Ecto neural progenitor cell (in vitro differentiated cells): ENCODE results near the gene PCGF3.
"Not testable (repeated sequence)": the region's sequence is repeated elsewhere in the genome, so short reads cannot be mapped to it uniquely, and the experiment has no call there.

Source experiments
- DNase-seq: peaks from one replicate; pipeline ENCODE4 v3.0.0-alpha.2; 2018; ENCODE audit warnings: low spot score

Gene PCGF3

DNA sequence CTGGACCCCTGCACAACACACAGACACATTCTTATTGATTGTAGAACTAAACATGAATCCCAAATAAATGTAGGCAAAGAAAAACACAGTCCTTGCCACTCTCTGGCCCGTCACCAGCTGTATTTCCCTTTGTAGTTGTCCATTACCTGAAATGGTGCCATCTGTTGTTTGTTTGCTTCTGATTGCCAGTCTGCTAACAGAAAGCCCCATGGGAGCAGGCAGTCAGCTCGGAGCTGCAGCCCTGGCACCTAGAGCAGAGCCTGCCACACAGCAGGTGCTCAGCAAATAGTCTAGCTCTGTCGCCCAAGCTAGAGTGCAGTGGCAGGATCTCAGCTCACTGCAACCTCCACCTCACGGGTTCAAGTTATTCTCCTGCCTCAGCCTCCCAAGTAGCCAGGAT lies 91.4 kb downstream of the PCGF3 start:
- no peak for DNase-seq

GRCh38 chr4:801436-802124 lies 95.9 kb downstream of the PCGF3 start:
- no peak for DNase-seq

DNA sequence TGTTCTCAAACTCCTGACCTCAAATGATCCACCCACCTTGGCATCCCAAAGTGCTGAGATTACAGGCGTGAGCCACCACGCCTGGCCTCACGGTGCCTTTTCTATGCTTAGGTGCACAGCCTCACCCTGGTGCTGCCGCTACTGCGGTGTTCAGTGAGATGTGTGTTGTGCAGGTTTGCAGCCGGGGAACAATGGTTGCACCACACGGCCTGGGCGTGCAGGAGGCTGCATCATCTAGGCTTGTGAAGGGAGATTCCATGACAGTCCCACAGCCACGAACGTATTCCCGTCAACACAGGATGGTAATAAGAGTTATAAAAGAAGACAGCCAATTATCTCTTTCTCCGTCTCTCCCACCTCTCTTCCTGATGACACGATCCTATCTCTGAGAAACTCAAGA lies 98.3 kb downstream of the PCGF3 start:
- DNase-seq: no peak

GRCh38 chr4:804804-805203 lies 99.2 kb downstream of the PCGF3 start:
- DNase-seq: no peak

GRCh38 chr4:806979-807378 lies 101.3 kb downstream of the PCGF3 start:
- DNase-seq: not testable (repeated sequence)

GRCh38 chr4:807792-808191 lies 102.2 kb downstream of the PCGF3 start:
- no peak for DNase-seq

DNA sequence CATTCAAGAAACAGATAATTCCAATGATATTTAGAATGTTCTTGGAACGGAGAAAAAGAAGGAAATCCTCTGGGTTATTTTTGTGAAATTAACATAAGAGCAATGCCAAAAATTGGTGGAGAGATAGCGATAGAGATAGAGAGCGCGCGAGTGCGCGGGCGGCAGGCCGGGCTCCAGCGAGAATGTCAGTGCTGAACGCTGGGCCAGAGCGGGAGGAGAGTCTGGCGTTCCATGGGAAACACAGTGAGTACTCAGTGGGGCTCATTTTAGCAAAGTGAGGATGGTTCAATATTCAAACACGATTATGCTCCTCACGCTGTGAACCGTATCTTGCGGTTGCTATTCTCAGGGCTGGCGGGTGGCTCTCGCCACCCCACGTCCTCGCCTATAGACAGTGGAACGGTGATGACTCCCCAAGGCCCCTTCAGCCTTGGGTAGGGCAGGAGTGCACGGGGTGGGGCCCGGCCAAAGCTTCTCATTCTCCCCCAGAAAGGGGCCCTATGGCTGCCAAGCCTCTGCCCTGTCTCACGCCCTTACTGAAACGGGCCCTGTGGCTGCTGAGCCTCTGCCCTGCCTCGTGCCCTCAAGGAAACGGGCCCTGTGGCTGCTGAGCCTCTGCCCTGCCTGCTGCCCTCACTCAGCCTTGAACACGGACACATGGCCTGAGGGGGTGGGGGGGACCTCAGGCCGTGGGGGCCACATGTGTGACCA lies 103.4 kb downstream of the PCGF3 start:
- DNase-seq: no peak

DNA sequence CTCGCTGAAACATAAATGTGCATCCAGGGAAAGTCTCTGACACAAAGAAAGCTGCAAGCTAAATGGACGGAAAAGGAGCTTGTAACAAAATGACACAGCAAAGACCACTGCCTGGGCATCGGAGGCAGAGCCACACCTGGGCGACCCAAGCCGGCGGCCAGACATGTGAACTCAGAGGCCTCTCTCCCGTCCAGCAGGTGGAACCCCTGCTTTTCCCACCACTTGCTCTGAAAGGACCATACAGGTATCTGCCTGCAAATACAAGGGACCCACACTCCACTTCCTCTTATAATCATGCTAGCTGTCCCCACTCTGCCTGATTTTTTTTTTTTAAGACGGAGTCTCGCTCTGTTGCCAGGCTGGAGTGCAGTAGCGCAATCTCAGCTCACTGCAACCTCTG lies 108.3 kb downstream of the PCGF3 start:
- no peak for DNase-seq

DNA sequence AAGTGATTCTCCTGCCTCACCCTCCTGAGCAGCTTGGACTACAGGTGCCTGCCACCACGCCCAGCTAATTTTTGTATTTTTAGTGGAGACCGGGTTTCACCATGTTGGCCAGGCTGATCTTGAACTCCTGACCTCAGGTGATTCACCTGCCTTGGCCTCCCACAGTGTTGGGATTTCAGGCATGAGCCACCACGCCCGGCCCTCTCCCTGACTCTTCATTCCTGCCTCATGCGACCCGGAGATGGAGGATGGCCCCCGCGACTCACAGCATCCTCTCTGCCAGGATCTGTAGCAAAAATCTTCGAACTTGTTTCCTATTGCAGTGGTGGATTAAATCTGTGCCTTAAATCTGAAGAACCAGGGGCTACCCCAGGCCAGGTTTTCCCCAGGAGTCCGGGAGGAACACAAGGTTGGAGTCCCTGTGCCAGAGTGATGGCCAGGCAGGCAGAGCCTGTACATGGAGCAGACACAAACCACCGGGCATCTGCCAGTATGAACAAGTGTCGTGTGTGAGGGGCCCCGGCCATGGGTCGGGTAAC lies 108.7 kb downstream of the PCGF3 start:
- no peak for DNase-seq

- no peak for DNase-seq
These were observed 110.0 kb downstream of the PCGF3 start for GRCh38 chr4:815464-816146.

DNA sequence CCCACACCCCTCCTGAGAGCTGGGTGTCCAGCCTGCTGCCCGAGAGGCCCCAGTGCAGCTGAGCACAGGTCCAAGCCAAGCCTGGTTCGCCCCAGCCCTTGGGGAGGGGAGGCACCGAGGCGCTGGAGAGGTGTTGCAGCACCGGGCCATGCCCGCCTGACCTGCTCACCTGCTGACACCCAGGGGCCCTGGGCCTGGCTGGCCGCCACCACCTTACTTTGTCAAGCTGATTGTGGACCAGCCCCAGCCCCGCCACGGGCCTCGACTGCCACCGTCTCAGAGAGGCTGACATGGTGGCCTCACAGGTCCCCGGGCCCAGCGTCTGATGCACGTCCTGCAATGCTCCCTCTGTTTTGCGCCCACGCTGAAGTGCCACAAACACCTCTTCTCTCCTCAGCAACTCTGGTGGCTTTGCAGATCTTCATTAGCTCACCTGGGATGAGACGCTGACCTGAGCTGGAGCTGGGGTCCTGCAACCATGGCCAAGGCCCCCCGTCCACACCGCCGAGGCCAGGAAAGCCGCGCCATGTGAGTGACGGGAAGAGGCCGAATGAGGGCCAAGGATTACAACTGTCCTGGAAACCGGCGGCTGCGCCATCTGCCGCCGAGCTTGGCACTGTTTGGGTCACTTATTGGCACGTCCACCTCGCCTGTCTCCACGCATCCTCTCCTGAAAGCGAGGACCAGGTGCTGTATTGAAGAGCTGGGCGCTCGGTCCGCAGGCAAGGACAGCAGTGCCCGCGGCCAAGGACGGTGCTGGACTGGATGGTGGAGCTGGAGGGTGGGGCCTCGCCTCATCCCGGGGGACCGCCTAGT lies 112.7 kb downstream of the PCGF3 start:
- no peak for DNase-seq

- DNase-seq: no peak
These were observed 114.0 kb downstream of the PCGF3 start for GRCh38 chr4:819401-820229.
